ENCODE data around the gene SKOR1. TPM values are rescaled to one million over a fixed set of nuclear protein-coding genes. Genes with fewer than 3 reads are reported as not detected.
A peak's percentile ranks its signal among the peaks of the same experiment; 100 is the strongest.

Gene SKOR1
- total and polyA plus RNA-seq, 3 donors from 2014 or later, result 1.1 to 2.2 (median 1.3) TPM

- DNase-seq, result no peak
- intact Hi-C loops (cut with DNase I; ENCODE audit: low total_unique reads), result loop anchor here (10.0 kb wide), 2 partner anchors 307 to 377 kb away; partner anchors contain the start of gene C15orf61
- no peak overlapping the region for H3K4me3 ChIP-seq
- no peak overlapping the region for H3K27ac ChIP-seq
- peaks cover 7% of the 10 kb centered on the region for H3K27me3 ChIP-seq
- H3K36me3 ChIP-seq (ENCODE audit: low read depth, missing control alignments), result no peaks in the 10 kb centered on the region
- H3K9me3 ChIP-seq, result no peaks in the 10 kb centered on the region
- peaks cover 23% of the 10 kb centered on the region for H3K4me1 ChIP-seq
- TF ChIP-seq CTCF (IDR thresholded peaks at IDR 0.05) (no peak), POLR2A (IDR thresholded peaks at IDR 0.05) (no peak)
These were observed 6.1 kb downstream of the SKOR1 start for GRCh38 chr15:67831363-67831762.

GRCh38 chr15:67832031-67832551 is 6.8 kb downstream of the SKOR1 start:
- intact Hi-C loops (cut with DNase I; ENCODE audit: low total_unique reads), result loop anchor here (10.0 kb wide), 2 partner anchors 307 to 377 kb away; partner anchors contain the start of gene C15orf61
- H3K4me1 ChIP-seq, result peaks cover 23% of the 10 kb centered on the region

GRCh38 chr15:67832897-67833709 is 7.8 kb downstream of the SKOR1 start:
- Histone ChIP-seq H3K36me3 (ENCODE audit: low read depth, missing control alignments) (no peaks in the 10 kb centered on the region), H3K4me1 (peaks cover 23% of the 10 kb centered on the region), H3K4me3 (no peak overlapping the region), H3K9me3 (no peaks in the 10 kb centered on the region), H3K27ac (no peak overlapping the region), H3K27me3 (peaks cover 7% of the 10 kb centered on the region)
- no peak for TF ChIP-seq CTCF (IDR thresholded peaks at IDR 0.05)
- no peak for TF ChIP-seq POLR2A (IDR thresholded peaks at IDR 0.05)
- DNase-seq, result no peak
- intact Hi-C loops (cut with DNase I; ENCODE audit: low total_unique reads), result loop anchor here (10.0 kb wide), 2 partner anchors 308 to 378 kb away; partner anchors contain the start of gene C15orf61
- 26% methylated on average over 30 to 32 of the region's 32 CpGs for WGBS, 2 donors

More at GRCh38 chr15:67832031-67832551, 6.8 kb downstream of the SKOR1 start:
- no peak for DNase-seq
- Histone ChIP-seq H3K9me3 (no peaks in the 10 kb centered on the region), H3K27ac (no peak overlapping the region), H3K27me3 (peaks cover 7% of the 10 kb centered on the region), H3K4me3 (no peak overlapping the region), H3K36me3 (ENCODE audit: low read depth, missing control alignments) (no peaks in the 10 kb centered on the region)
- TF ChIP-seq POLR2A (IDR thresholded peaks at IDR 0.05) (no peak), CTCF (IDR thresholded peaks at IDR 0.05) (peak in 1 of 3 experiments; percentile 23)
- WGBS, 2 donors, result 52 to 53% methylated on average over 9 of the region's 9 CpGs

GRCh38 chr15:67833710-67834511 is 8.6 kb downstream of the SKOR1 start:
- peaks cover 2% of the 10 kb centered on the region for H3K27me3 ChIP-seq
- H3K27ac ChIP-seq, result no peak overlapping the region
- H3K9me3 ChIP-seq, result no peaks in the 10 kb centered on the region
- intact Hi-C loops (cut with DNase I; ENCODE audit: low total_unique reads), result loop anchor here (10.0 kb wide), 2 partner anchors 309 to 379 kb away; partner anchors contain the start of gene C15orf61
- peak overlapping the region in 1 of 2 donors; percentile 32 for H3K4me3 ChIP-seq
- H3K4me1 ChIP-seq, result peaks cover 23% of the 10 kb centered on the region
- peak; percentile 50 for DNase-seq
- no peaks in the 10 kb centered on the region for H3K36me3 ChIP-seq (ENCODE audit: low read depth, missing control alignments)
- 4 to 6% methylated on average over 16 to 44 of the region's 44 CpGs for WGBS, 2 donors
- no peak for TF ChIP-seq POLR2A (IDR thresholded peaks at IDR 0.05)
- peak in 2 of 3 experiments; percentile 7 to 27 for TF ChIP-seq CTCF (IDR thresholded peaks at IDR 0.05)
